ENCODE data around the gene ARHGAP9. TPM values are rescaled to one million over a fixed set of nuclear protein-coding genes. Genes with fewer than 3 reads are reported as not detected.
"Not testable (repeated sequence)": the region's sequence is repeated elsewhere in the genome, so short reads cannot be mapped to it uniquely, and the experiment has no call there.

ARHGAP9 gene
- total RNA-seq, 1 donor from 2014 or later: not detected

GRCh38 chr12:57514720-57515407, 35.2 kb upstream of the ARHGAP9 start:
- DNase-seq (ENCODE audit: low spot score in 2 of 2, unreplicated experiment in 2 of 2): no peak
- Mint-ChIP-seq H3K4me3 (no peak overlapping the region), H3K4me1 (peaks cover 16% of the 10 kb centered on the region), H3K27ac (no peak overlapping the region), H3K9me3 (no peaks in the 10 kb centered on the region), H3K27me3 (ENCODE audit: low read depth) (no peaks in the 10 kb centered on the region), H3K36me3 (peaks cover 42% of the 10 kb centered on the region)
- TF ChIP-seq CTCF (IDR thresholded peaks at IDR 0.05; ENCODE audit: unreplicated experiment): no peak

- H3K9me3 Mint-ChIP-seq; DNase-seq (ENCODE audit: low spot score in 2 of 2, unreplicated experiment in 2 of 2); H3K4me3 Mint-ChIP-seq; H3K27ac Mint-ChIP-seq; H3K27me3 Mint-ChIP-seq (ENCODE audit: low read depth): not testable (repeated sequence)
- Mint-ChIP-seq H3K4me1 (peaks cover 13% of the 10 kb centered on the region), H3K36me3 (peaks cover 47% of the 10 kb centered on the region)
Measured at GRCh38 chr12:57514246-57514645, 34.6 kb upstream of the ARHGAP9 start.

GRCh38 chr12:57513677-57514076, 34.0 kb upstream of the ARHGAP9 start:
- not testable (repeated sequence) for H3K9me3 Mint-ChIP-seq; DNase-seq (ENCODE audit: low spot score in 2 of 2, unreplicated experiment in 2 of 2); H3K27ac Mint-ChIP-seq; H3K4me3 Mint-ChIP-seq; H3K4me1 Mint-ChIP-seq; H3K27me3 Mint-ChIP-seq (ENCODE audit: low read depth)
- peaks cover 49% of the 10 kb centered on the region for H3K36me3 Mint-ChIP-seq

GRCh38 chr12:57513266-57513665, 33.6 kb upstream of the ARHGAP9 start:
- TF ChIP-seq CTCF (IDR thresholded peaks at IDR 0.05; ENCODE audit: unreplicated experiment): no peak
- Mint-ChIP-seq H3K27me3 (ENCODE audit: low read depth) (no peaks in the 10 kb centered on the region), H3K4me3 (no peak overlapping the region), H3K27ac (no peak overlapping the region), H3K36me3 (peaks cover 49% of the 10 kb centered on the region), H3K9me3 (no peaks in the 10 kb centered on the region), H3K4me1 (peaks cover 5% of the 10 kb centered on the region)
- no peak for DNase-seq (ENCODE audit: low spot score in 2 of 2, unreplicated experiment in 2 of 2)

- Mint-ChIP-seq H3K27me3 (ENCODE audit: low read depth) (no peaks in the 10 kb centered on the region), H3K4me3 (no peak overlapping the region), H3K4me1 (peaks cover 2% of the 10 kb centered on the region), H3K27ac (peak overlapping the region; percentile 24), H3K9me3 (no peaks in the 10 kb centered on the region), H3K36me3 (peaks cover 52% of the 10 kb centered on the region)
- no peak for DNase-seq (ENCODE audit: low spot score in 2 of 2, unreplicated experiment in 2 of 2)
- TF ChIP-seq CTCF (IDR thresholded peaks at IDR 0.05; ENCODE audit: unreplicated experiment): no peak
Measured at GRCh38 chr12:57512665-57513064, 33.0 kb upstream of the ARHGAP9 start.

GRCh38 chr12:57511588-57512325, 32.1 kb upstream of the ARHGAP9 start:
- DNase-seq (ENCODE audit: low spot score in 2 of 2, unreplicated experiment in 2 of 2): no peak
- Mint-ChIP-seq H3K27me3 (ENCODE audit: low read depth) (no peaks in the 10 kb centered on the region), H3K27ac (no peak overlapping the region), H3K4me1 (no peaks in the 10 kb centered on the region), H3K36me3 (peaks cover 44% of the 10 kb centered on the region), H3K9me3 (no peaks in the 10 kb centered on the region), H3K4me3 (no peak overlapping the region)
- no peak for TF ChIP-seq CTCF (IDR thresholded peaks at IDR 0.05; ENCODE audit: unreplicated experiment)

All from mesothelial cell of epicardium (in vitro differentiated cells).